ENCODE measurements around the gene CARD8.
A peak's percentile ranks its signal among the peaks of the same experiment; 100 is the strongest.
"Not testable (repeated sequence)": the region's sequence is repeated elsewhere in the genome, so short reads cannot be mapped to it uniquely, and the experiment has no call there.

Gene CARD8, protein sequence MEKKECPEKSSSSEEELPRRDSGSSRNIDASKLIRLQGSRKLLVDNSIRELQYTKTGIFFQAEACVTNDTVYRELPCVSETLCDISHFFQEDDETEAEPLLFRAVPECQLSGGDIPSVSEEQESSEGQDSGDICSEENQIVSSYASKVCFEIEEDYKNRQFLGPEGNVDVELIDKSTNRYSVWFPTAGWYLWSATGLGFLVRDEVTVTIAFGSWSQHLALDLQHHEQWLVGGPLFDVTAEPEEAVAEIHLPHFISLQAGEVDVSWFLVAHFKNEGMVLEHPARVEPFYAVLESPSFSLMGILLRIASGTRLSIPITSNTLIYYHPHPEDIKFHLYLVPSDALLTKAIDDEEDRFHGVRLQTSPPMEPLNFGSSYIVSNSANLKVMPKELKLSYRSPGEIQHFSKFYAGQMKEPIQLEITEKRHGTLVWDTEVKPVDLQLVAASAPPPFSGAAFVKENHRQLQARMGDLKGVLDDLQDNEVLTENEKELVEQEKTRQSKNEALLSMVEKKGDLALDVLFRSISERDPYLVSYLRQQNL

DNA sequence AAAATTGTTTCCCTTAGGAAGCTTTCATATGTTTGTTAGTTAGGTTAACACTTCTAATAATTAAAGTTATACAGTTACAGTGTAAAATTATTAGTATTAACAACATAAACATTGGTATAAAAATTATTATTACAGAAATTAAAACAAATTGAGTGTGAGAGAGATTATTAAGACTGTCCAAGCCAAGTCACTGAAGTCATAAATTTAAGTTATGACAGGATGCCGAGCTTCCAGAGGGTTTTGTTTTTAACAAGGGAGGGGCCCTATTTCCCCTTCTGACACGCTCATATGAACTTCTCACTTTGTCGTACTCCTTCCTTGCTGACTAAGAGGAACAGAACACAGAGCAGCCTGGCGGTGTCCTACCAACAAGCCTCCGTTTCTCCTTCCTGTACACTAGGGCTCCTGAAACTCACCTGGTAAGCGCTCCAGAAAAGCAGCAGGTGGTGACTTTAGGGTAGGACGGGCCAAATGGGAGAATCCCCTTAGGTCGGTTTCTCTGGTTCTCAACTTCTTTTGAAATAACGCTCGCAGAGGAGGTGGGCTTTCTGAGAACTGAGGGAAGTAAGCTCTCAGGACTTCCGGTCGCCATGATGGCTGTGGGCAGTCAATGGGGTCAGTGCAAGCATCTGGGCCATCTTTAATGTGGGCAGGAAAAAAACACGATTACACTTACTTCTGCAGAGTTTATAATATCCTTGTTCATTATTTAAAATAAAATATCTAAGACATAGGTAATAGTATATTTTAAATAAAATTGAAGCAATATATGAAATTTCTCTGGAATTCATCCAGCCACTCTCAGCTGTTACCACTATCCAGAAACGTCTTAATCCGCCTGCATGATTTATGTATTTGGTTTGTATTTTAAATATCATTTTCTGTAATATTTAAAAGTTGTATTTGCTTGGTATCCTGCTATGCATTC is at the start of gene CARD8:
Gene CARD8, minus strand, starts transcription at position 537 of the 928 bp plus-strand sequence. CDS start 14,892 bp downstream, outside the sequence.
- FAIRE-seq (no peak), DNase-seq (ENCODE audit: insufficient read length, low spot score) (peak; percentile 75)

DNA sequence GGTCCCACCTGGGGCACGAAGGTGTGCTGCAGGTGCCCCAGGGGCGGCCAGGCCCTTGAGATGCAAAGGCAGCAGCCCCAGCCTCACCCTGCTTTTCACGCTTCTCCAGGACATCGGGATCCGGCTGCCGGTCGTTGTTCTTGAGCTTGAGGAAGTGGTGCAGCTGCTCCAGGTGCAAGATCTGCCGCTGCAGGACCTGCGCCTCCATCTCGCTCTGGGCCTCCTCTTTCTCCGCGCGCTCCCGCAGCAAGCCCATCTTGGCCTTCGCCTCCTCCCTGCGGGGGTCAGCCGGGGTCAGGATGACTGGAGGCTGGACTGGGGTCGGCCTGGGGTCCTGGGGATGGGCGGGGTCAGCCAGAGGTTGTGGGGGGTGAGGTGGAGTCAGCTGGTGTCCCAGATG is 48.2 kb upstream of the CARD8 start:
- DNase-seq (ENCODE audit: insufficient read length, low spot score) (no peak), FAIRE-seq (no peak)

DNA sequence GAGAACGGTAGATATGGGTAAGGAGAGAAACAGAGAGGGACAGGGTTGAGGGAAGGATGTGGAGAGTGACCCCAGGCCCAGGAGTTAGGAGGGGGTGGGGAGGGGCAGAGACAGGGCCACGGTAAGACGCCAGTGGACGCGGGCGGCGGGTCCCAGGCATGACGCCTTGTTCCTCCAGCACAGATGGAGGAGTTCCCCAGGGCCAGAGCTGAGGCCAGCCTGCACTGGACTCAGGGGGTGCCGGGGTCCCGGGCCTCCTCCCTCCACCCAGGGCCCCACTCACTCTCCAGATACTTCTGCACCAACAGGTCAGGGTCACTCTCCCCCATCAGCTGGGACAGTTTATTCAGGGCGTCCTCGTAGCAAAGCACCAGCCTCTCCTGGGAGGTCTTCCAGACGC is 47.7 kb upstream of the CARD8 start:
- FAIRE-seq: no peak
- no peak for DNase-seq (ENCODE audit: insufficient read length, low spot score)

DNA sequence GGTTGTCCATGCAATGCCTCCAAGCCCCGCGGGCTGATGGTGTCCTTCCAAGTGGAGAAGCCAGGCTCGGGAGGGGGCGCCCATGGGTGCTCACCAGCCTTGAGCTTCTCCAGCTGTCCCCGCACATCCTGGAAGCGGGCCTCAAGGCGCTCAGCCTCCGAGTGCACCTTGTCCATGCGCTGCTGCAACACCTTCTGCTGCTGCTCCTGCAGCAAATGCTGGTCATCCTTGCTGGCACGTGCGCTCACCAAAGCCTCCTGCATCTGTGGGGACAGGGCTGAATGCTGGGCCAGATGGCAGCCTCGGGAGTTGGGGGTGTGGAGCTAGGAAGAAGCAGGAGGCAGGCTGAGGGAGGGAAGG is 46.9 kb upstream of the CARD8 start:
- FAIRE-seq (no peak), DNase-seq (ENCODE audit: insufficient read length, low spot score) (no peak)

DNA sequence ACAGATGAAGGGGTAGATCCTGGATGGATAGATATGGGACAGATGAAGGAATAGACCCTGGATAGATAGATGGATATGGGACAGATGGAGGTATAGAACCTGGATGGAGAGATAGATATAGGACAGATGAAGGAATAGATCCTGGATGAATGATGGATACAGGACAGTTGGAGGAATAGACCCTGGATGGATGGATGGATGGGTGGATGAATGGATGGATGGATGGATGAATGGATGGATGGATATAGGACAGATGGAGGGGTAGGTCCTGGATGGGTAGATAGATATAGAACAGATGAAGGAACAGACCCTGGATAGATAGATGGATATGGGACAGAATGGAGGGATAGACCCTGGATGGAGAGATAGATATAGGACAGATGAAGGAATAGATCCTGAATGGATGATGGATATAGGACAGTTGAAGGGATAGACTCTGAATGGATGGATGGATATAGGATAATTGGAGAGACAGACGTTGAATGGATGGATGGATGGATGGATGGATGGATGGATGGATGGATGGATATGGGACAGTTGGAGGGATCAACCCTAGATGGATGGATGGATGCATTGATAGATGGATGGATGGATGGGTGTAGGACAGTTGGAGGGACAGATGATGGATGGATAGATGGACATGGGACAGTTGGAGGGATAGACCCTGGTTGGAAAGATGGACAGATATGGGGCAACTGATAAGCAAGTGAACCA is 46.3 kb upstream of the CARD8 start:
- FAIRE-seq (no peak), DNase-seq (ENCODE audit: insufficient read length, low spot score) (no peak)

DNA sequence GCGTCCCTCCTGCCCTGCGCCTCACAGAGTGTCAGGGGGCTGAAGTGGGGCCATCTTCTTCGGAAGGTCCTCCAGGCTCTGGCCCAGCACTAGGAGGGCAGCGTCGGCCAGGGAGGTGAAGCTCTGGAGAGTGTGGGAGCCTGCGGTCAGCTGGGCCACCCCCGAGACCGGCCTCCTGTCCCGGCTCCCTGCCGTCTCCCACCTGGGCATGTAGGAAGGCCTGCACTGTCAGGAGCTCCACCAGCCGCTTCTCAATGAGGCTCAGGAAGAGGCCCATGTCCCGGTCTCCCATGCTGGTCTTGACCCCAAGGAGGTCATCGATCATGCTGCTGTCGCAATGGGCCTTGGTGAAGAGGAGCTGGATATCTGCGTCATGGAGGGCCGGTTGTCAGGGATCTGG is 42.3 kb upstream of the CARD8 start:
- FAIRE-seq (no peak), DNase-seq (ENCODE audit: insufficient read length, low spot score) (no peak)

DNA sequence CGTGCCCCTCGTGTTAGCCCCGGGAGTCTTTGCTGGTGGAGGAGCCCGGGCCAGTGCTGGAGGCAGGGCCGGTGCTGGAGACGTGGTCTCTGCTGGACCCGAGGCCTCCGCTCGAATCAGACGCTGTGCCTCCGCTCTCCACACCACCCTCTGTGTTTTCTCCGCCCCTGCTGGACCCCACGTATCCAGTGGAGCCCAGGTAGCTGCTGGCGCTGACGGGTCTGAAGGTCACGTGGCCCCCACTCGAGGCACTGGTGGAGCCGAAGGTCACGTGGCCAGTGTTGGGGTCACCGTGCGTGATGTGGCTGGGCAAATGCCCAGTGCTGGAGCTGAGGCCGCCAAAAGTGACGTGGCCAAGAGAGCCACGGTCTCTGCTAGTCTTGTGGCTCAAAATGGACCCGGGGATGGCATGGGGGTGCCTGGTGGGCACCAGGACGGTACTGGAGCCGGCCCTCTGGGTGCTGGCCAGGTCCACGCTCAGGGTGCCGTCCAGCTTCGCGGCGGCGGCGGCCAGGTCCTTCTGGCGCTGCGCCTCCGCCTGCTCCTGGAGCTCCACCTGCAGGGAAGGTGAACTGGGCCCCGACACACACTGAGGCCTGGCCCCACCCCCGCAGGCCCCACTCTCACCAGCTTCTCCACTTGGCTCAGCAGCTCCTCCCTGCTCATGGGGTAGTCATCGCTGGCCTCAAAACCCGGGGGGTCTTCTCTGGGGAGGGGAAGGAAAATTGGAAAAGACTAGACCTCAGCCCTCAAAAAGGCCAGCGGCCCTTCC is 41.4 kb upstream of the CARD8 start:
- FAIRE-seq (no peak), DNase-seq (ENCODE audit: insufficient read length, low spot score) (no peak)

DNA sequence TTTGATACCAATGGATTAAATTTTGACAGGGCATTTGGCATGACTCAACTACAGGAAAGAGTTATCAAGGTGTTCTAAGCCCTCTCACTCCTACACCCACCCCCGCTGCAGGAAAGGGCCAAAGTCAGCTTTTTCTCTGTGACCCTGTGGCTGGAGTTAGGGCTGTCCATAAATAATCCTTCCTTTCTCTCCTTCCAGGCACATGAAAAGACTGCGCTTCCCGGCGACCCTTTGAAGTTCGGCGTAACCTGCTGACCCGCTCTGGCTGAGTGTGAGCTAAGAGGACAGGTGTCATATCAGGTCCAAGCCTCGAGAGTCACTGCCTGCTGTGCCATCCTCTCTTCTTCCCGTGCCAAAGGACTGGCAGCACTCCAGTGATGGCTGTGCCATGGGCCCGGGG is 39.7 kb upstream of the CARD8 start:
- DNase-seq (ENCODE audit: insufficient read length, low spot score) (no peak), FAIRE-seq (no peak)

DNA sequence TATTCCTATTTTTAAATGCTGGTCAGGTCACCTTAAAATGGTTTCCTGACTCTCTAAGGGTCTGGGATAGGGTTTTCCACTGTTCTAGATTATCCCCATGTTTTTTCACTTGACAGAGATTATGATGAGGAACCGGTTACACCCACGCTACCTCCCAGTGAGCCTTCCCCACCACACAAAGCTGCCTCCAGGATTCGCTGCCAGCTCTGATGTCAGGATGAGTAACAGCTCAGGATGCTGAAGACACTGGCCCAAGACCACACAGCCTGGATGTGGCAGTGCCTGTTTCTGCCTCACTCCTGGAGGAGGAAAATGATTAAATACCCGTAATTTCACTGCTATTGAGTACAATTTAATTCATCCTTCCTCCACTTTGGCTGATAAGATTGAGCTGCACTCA is 37.1 kb upstream of the CARD8 start:
- FAIRE-seq: no peak
- no peak for DNase-seq (ENCODE audit: insufficient read length, low spot score)

DNA sequence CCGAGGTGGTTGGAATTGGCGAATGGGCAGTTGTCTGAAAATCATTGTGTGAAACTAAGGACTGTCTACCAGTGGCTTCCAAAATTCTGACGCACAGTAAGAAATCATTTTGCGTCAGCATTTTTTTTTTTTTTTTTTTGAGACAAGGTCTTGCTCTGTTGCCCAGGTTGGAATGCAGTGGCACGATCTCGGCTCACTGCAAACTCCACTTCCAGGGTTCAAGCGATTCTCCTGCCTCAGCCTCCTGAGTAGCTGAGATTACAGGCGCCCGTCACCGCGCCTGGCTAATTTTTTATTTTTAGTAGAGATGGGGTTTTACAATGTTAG is 35.7 kb upstream of the CARD8 start:
- FAIRE-seq; DNase-seq (ENCODE audit: insufficient read length, low spot score): not testable (repeated sequence)

DNA sequence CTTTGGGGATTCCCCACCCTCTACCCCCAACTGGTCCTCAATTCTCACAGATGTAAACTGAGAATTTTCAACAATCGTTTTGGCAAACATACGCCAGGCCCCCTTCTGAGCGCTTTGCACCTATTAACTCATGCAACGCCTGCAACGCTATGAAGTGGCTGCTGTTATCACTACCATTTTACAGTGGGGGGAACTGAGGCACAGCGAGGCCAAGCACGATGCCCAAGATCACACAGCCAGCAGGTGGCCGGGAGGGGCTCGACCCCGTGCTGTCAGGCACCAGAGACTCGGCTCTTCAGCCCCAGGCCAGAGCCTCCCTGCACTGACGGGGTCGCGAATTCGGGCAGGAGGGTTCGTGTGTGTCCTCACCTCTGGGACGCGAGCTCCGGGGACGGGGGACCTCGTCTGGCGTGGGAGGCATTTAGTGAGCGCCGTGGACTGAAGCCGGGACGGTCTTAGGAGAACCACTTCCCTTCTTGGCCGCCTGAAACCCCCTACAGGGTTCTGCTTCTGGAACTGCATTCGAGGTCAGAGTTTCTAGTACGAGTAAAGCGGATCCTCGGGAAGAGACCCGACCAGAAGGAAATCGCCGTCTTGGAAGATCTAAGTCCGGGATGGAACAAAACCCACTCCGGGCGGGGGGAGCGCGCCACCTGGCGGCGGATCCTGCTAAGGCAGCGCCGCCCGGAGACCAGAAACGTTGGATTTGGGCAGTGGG is 35.2 kb upstream of the CARD8 start:
- DNase-seq (ENCODE audit: insufficient read length, low spot score) (peak; percentile 76), FAIRE-seq (peak; percentile 28)

DNA sequence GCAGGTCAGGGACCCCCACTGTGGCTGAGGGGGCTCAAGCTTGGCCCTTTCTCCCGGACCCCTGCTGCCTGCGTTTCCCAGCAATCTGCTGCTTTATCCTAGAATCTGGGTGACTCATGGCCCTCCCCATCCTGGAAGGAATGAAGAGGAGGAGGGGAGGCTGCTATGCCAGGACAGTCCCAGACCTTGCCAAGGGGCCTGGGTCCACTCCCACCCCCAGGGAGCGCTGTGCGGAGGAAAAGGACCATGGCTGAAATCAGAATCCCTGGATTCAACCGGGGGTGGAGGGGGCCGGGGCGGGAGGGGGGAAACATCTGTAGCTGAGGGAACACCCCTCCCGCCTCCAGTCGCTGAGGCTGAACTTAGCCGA is 34.7 kb upstream of the CARD8 start:
- FAIRE-seq (no peak), DNase-seq (ENCODE audit: insufficient read length, low spot score) (peak; percentile 79)

DNA sequence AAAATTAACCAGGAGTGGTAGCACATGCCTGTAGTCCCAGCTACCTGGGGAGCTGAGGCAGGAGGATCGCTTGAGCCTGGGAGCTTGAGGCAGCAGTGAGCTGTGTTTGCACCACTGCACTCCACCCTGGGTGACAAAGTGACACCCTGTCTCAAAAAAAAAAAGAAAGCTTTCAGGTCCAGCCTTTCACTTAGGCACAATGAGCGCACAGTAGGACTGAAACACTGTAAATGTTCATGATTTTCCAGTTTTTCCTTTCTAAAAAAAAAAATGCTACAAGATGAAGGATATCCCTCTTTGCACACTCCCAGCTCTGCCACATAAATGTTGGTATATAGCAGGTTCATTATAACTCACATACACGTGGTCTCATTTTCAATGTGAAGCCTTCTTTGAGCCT is 32.0 kb upstream of the CARD8 start:
- FAIRE-seq (no peak), DNase-seq (ENCODE audit: insufficient read length, low spot score) (no peak)

DNA sequence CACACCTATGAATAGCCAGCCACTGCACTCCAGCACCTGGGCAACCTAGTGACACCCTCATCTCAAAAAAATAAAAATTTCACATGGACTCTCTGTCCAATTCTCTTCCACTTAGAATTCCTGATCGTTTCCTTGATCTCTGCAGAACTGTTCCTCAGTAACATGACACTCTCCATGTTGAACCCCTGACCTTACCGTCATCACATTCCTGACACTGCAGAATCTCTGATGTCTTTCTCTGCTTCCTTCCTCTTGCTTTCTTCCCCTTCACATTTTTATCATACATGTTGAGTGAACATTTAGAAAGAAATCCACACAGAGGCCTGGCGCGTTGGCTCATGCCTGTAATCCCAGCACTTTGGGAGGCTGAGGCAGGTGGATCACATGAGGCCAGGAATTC is 29.2 kb upstream of the CARD8 start:
- no peak for FAIRE-seq
- peak; percentile 37 for DNase-seq (ENCODE audit: insufficient read length, low spot score)

DNA sequence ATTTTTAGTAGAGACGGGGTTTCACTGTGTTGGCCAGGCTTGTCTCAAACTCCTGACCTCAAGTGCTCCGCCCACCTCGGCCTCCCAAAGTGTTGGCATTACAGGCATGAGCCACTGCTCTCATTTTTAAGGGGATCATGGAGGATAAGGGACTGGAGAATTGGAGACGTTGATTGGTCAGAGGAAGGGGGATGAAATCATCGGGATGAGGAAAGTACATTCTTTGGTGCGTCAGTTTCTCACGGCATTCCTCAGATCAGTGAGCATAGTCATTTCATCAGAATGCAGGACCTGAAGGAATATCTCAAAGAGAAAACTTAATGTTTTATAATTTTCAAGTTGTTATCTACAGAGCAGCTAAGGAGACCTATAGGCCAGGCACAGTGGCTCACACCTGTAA is 28.2 kb upstream of the CARD8 start:
- DNase-seq (ENCODE audit: insufficient read length, low spot score) (peak; percentile 53), FAIRE-seq (no peak)

DNA sequence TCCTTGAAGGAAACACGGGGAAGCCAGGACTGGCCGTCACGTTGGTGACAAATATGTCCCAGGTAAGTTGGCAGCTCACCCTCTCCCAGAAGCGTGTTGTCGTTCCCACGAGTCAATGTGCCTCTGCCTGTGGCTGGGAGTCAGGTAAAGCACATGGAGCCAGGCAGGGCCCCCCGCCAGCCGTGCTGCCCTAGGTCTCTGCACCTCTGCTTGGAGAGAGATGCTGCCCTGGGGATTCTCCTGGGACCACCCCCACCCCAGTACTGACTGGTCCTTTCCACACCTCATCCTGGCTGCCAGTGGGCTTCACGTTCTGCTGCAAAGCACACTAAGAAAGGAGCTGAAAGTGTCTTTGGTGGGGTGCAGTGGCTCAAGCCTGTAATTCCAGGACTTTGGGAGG is 24.0 kb upstream of the CARD8 start:
- FAIRE-seq (no peak), DNase-seq (ENCODE audit: insufficient read length, low spot score) (no peak)

DNA sequence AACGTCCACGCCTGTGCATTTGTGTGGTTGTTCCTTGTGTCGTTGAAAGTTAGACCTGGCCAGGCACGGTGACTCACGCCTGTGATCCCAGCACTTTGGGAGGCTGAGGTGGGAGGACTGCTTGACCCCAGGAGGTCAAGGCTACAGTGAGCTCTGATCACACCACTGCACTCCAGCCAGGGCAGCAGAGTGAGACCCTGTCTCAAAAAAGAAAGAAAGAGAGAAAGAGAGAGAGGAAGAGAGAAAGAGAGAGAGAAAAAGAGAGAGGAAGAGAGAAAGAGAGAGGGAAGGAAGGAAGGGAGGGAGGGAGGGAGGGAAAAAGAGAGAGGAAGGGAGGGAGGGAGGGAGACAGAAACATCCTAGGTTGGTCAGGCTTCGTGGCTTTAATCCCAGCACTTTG is 19.2 kb upstream of the CARD8 start:
- FAIRE-seq (peak; percentile 13), DNase-seq (ENCODE audit: insufficient read length, low spot score) (no peak)

DNA sequence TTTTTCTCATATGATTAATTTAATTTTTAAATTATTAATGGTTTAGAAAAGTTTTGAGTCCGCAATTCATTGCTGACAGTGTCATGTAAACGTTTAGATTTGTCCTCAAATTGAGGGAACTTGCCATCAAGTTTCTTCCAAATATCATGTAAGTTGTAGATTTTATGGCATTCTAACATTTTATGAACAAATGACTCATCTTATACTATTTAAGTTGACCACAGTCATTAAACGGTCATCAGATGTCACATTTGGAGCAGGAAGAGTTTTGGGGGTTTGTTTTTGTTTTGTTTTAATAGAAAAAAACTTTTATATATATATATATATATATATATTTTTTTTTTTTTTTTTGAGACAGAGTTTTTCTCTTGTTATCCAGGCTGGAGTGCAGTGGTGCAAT is 18.5 kb upstream of the CARD8 start:
- DNase-seq (ENCODE audit: insufficient read length, low spot score): peak; percentile 59
- FAIRE-seq: no peak

DNA sequence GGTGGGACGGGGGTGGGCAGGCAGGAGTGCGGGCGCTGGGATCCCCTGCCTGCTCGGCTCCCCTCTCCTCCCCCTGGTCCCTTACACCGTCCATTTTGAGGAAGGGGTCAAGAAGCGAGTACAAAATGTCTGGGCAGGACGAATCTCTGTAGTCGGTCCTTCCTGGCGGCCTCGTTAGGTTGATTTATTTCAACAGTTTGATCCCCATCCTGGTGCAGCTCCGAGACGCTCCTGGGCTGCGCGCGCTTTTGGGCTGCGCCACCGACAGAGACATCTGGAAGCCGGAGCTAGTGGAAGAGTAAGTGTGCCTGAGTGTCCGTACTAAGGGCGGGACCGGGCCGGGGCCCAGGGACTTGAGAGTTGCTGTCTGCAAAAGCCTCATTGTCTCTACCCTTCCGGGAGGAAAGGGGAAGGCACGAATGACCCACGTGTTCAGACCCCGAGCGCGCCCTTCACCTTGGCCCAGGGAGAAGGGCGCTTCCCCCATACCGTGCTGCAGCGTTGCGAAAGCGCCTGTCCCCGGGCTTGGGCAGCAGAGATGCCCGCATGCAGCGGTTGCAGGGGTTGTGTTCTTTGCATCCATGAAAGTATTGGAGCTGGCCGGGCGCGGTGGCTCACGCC is 15.9 kb upstream of the CARD8 start:
- FAIRE-seq (no peak), DNase-seq (ENCODE audit: insufficient read length, low spot score) (no peak)

Measured in HTR-8/SVneo (cell line).